ENCODE data around the gene RHOG. TPM values are rescaled to one million over a fixed set of nuclear protein-coding genes. Genes with fewer than 3 reads are reported as not detected.
A peak's percentile ranks its signal among the peaks of the same experiment; 100 is the strongest.

Gene RHOG
- total and polyA plus RNA-seq, 9 of the 15 experiments (the other 6 are each of a cell fraction or from before 2014, with no cell fraction given), result 22.6 to 162 (median 80.3) TPM

DNA sequence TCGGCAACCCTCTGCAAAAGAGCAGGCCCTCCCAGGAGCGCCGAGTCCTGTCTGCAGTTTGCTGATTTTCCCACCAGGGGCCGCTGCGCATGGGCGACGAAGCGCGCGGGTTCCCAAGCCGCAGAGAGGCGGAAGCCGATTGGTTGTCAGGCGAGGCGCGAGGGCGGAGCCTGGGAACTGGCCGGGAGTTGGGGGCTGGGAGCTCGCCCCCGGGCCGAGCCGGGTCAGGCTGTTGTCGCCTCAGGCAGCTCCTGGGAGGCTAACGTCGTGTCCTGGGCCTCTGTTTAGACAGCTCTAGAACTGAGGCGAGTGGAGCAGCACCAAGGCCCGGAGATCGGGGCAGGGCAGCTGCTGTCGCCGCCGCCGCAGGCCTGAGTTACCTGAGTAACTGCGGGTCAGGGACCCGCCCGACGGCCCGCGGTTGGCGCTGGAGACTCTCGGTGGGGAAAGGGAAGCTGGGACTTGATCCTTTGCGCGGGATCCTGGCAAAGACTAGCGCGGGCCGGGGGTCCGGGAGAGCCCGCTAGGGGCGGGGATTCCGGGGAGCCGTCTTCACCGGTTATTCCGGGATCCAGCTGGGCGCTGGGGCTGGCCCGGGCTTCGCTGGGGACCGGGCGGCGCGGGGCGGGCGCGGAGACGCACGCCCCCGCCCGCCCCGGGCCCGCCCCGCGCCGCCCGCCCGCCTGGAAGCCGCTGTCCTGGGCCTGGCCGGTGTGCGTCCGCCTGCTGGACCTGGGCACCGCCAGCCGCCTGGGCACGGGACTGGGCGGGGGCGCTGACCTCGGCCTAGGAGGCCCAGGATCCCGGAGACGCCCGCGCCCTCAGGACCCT, 14.4 kb upstream of the RHOG start, which contains the start of gene STIM1 (continued):
- TF ChIP-seq MAZ (CRISPR knock-in tag; conservative IDR thresholded peaks at IDR 0.05 in 1 of 2, IDR thresholded peaks at IDR 0.05 in 1 of 2) (peak; percentile 71 to 78), FOXJ2 (tag; IDR thresholded peaks at IDR 0.05) (no peak), RHOXF2B (CRISPR knock-in tag; conservative IDR thresholded peaks at IDR 0.05) (no peak), ZNF24 (IDR thresholded peaks at IDR 0.05) (no peak), RFX1 (IDR thresholded peaks at IDR 0.05) (peak; percentile 43), NCOA2 (IDR thresholded peaks at IDR 0.05; ENCODE audit: partially characterized antibody in 2 of 2) (no peak), ZZZ3 (IDR thresholded peaks at IDR 0.05) (no peak), SMARCC2 (IDR thresholded peaks at IDR 0.05; ENCODE audit: low read depth) (no peak), SIRT6 (IDR thresholded peaks at IDR 0.05; ENCODE audit: low read depth, low read length) (no peak), SRSF3 (IDR thresholded peaks at IDR 0.05; ENCODE audit: insufficient read depth, low read length) (no peak), TEAD1 (CRISPR knock-in tag; IDR thresholded peaks at IDR 0.05) (no peak), XRCC5 (IDR thresholded peaks at IDR 0.05; ENCODE audit: low read depth, low read length) (peak; percentile 65; the same call in 1 of the 2 replicates), SMAD1 (IDR thresholded peaks at IDR 0.05; ENCODE audit: low read depth, low read length, partially characterized antibody) (no peak), NCOR1 (IDR thresholded peaks at IDR 0.05) (peak; percentile 23; the same call in 1 of the 2 replicates), KLF6 (CRISPR knock-in tag; IDR thresholded peaks at IDR 0.05; ENCODE audit: borderline replicate concordance) (no peak)
- TF ChIP-seq, protein P1, sequence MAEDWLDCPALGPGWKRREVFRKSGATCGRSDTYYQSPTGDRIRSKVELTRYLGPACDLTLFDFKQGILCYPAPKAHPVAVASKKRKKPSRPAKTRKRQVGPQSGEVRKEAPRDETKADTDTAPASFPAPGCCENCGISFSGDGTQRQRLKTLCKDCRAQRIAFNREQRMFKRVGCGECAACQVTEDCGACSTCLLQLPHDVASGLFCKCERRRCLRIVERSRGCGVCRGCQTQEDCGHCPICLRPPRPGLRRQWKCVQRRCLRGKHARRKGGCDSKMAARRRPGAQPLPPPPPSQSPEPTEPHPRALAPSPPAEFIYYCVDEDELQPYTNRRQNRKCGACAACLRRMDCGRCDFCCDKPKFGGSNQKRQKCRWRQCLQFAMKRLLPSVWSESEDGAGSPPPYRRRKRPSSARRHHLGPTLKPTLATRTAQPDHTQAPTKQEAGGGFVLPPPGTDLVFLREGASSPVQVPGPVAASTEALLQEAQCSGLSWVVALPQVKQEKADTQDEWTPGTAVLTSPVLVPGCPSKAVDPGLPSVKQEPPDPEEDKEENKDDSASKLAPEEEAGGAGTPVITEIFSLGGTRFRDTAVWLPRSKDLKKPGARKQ (CRISPR knock-in tag; IDR thresholded peaks at IDR 0.05), result no peak
- TF ChIP-seq, protein P2, sequence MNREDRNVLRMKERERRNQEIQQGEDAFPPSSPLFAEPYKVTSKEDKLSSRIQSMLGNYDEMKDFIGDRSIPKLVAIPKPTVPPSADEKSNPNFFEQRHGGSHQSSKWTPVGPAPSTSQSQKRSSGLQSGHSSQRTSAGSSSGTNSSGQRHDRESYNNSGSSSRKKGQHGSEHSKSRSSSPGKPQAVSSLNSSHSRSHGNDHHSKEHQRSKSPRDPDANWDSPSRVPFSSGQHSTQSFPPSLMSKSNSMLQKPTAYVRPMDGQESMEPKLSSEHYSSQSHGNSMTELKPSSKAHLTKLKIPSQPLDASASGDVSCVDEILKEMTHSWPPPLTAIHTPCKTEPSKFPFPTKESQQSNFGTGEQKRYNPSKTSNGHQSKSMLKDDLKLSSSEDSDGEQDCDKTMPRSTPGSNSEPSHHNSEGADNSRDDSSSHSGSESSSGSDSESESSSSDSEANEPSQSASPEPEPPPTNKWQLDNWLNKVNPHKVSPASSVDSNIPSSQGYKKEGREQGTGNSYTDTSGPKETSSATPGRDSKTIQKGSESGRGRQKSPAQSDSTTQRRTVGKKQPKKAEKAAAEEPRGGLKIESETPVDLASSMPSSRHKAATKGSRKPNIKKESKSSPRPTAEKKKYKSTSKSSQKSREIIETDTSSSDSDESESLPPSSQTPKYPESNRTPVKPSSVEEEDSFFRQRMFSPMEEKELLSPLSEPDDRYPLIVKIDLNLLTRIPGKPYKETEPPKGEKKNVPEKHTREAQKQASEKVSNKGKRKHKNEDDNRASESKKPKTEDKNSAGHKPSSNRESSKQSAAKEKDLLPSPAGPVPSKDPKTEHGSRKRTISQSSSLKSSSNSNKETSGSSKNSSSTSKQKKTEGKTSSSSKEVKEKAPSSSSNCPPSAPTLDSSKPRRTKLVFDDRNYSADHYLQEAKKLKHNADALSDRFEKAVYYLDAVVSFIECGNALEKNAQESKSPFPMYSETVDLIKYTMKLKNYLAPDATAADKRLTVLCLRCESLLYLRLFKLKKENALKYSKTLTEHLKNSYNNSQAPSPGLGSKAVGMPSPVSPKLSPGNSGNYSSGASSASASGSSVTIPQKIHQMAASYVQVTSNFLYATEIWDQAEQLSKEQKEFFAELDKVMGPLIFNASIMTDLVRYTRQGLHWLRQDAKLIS (CRISPR knock-in tag; IDR thresholded peaks at IDR 0.05), result no peak
- TF ChIP-seq, protein P3, sequence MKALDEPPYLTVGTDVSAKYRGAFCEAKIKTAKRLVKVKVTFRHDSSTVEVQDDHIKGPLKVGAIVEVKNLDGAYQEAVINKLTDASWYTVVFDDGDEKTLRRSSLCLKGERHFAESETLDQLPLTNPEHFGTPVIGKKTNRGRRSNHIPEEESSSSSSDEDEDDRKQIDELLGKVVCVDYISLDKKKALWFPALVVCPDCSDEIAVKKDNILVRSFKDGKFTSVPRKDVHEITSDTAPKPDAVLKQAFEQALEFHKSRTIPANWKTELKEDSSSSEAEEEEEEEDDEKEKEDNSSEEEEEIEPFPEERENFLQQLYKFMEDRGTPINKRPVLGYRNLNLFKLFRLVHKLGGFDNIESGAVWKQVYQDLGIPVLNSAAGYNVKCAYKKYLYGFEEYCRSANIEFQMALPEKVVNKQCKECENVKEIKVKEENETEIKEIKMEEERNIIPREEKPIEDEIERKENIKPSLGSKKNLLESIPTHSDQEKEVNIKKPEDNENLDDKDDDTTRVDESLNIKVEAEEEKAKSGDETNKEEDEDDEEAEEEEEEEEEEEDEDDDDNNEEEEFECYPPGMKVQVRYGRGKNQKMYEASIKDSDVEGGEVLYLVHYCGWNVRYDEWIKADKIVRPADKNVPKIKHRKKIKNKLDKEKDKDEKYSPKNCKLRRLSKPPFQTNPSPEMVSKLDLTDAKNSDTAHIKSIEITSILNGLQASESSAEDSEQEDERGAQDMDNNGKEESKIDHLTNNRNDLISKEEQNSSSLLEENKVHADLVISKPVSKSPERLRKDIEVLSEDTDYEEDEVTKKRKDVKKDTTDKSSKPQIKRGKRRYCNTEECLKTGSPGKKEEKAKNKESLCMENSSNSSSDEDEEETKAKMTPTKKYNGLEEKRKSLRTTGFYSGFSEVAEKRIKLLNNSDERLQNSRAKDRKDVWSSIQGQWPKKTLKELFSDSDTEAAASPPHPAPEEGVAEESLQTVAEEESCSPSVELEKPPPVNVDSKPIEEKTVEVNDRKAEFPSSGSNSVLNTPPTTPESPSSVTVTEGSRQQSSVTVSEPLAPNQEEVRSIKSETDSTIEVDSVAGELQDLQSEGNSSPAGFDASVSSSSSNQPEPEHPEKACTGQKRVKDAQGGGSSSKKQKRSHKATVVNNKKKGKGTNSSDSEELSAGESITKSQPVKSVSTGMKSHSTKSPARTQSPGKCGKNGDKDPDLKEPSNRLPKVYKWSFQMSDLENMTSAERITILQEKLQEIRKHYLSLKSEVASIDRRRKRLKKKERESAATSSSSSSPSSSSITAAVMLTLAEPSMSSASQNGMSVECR (CRISPR knock-in tag; IDR thresholded peaks at IDR 0.05), result no peak

Measured in K562 (cell line).